GM18502 (cell line): ENCODE measurements around the gene SRSF8.
"Not testable (repeated sequence)": the region's sequence is repeated elsewhere in the genome, so short reads cannot be mapped to it uniquely, and the experiment has no call there.

Experiments used
- ATAC-seq: cut with Tn5 transposase; IDR thresholded peaks from one replicate; pipeline ENCODE4 v1.9.1; 2021; ENCODE audit warnings: mild to moderate bottlenecking; ENCODE audit not compliant: unreplicated experiment, poor library complexity

SRSF8 gene

GRCh38 chr11:95066716-95067038, at the start of gene SRSF8:
TSS of gene SRSF8 (plus strand) at chr11:95066919. CDS start at chr11:95067227, 308 bp downstream.
- ATAC-seq = peak; percentile 51

- not testable (repeated sequence) for ATAC-seq
Observed at GRCh38 chr11:95021468-95021867, 45.3 kb upstream of the SRSF8 start.

DNA sequence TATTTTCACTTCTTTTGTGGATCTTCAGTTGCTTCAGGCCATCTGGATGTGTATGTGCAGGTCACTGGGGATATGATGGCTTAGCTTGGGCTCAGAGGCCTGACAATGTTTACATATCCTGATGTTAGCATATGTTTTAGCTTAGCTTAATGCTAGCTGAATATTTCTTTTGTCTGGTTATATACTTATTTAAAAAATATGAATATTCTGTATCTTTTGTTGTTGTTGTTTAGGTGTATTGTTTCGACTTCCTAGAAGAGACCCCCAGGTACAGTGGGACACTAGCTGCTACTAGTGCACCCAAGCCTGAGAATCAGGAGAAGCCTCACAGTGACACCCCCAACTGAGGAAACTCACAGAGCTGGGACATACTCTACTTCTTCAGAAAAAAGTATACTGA, 41.8 kb upstream of the SRSF8 start, which contains the start of gene KDM4E:
Gene KDM4E (plus strand): TSS at position 301 of the 400 bp plus-strand sequence. CDS start 300 bp downstream, outside the sequence.
- no peak for ATAC-seq

DNA sequence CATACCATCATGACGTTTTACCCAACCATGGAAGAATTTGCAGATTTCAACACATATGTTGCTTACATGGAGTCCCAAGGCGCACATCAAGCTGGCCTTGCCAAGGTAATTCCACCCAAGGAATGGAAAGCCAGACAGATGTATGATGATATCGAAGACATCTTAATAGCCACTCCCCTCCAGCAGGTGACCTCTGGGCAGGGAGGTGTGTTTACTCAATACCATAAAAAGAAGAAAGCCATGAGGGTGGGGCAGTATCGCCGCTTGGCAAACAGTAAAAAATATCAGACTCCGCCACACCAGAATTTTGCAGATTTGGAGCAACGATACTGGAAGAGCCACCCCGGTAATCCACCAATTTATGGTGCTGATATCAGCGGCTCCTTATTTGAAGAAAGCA, 41.1 kb upstream of the SRSF8 start:
- not testable (repeated sequence) for ATAC-seq

DNA sequence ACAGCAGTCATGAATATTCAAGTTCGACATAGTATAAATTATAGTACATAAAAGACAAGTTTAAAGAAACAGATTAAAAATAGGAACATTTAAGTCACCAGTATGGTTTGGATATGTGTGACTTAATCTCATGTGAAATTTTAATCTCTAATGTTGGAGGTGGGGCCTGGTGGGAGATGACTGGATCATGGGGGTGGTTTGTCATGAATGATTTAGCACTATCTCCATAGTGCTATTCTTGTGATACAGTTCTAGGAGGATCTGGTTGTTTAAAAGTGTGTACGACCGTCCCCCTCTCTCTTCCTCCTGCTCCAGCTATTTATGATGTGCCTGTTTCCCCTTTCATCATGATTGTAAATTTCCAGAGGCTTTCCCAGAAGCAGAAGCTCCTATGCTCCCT, 38.4 kb upstream of the SRSF8 start:
- no peak for ATAC-seq

- no peak for ATAC-seq
Observed at GRCh38 chr11:95033051-95033450, 33.7 kb upstream of the SRSF8 start.

GRCh38 chr11:95035316-95035715, 31.4 kb upstream of the SRSF8 start:
- ATAC-seq = no peak

- not testable (repeated sequence) for ATAC-seq
Observed at GRCh38 chr11:95037356-95038035, 29.2 kb upstream of the SRSF8 start.

- ATAC-seq = no peak
Observed at GRCh38 chr11:95042239-95042638, 24.5 kb upstream of the SRSF8 start.

DNA sequence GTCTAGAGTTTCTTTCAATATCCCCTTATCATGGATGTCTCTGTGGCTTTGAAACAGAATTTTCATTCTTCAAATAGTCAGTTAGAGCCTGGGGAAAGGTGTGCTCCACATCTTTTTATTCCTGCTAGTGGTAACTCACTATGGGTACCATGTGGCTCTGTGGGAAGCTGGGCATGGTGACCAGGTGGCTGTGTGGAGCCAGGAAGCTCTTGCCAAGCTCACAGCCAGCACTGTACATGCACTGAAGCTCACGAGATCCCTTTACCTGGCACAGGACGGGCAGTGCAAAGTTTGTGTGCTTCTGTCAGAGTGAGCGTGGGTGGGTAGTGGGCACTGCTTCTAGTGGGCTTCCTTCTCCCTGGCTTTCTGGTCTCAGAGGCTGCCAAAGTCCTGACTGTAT, 23.8 kb upstream of the SRSF8 start:
- ATAC-seq = no peak

DNA sequence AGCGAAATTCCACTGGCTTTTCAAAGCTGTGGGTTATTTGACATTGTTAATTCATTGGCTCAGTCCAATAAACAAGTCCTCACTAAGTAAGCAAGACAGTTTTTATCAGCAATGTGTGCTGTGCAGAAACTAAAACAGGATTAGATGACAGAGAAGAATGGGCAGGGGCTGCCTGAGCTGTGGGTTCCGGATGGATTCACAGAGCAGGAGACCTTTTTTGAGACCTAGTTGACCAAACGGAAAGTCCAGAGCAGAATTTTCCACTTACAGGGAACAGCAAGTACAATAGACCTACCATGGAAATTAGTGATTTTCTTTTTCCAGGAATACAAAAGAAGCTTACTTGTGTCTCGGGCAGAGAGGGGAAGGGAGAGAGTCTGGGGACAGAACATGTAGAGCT, 22.7 kb upstream of the SRSF8 start:
- ATAC-seq = no peak

DNA sequence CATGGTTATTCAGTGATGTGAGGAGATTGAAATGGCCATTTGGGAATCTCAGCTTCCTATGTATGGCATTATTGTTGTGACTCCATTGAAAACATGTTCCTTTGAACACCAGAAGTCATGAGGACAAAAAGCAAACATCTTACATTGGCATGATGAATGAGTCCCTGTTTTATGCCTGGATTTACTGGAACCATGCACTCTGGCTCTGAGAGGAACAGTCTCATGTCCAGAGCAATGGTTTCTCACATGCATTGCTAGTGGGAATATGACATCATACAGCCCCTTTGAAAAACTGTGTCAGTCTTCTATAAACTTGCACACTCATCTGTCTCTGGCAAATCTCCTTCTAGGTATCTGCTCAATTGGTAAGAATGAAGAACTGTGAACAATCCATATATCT, 20.9 kb upstream of the SRSF8 start:
- no peak for ATAC-seq

GRCh38 chr11:95049122-95049521, 17.6 kb upstream of the SRSF8 start, which contains the start of gene KDM4F:
TSS of gene KDM4F (plus strand) at chr11:95049422.
- ATAC-seq = not testable (repeated sequence)

DNA sequence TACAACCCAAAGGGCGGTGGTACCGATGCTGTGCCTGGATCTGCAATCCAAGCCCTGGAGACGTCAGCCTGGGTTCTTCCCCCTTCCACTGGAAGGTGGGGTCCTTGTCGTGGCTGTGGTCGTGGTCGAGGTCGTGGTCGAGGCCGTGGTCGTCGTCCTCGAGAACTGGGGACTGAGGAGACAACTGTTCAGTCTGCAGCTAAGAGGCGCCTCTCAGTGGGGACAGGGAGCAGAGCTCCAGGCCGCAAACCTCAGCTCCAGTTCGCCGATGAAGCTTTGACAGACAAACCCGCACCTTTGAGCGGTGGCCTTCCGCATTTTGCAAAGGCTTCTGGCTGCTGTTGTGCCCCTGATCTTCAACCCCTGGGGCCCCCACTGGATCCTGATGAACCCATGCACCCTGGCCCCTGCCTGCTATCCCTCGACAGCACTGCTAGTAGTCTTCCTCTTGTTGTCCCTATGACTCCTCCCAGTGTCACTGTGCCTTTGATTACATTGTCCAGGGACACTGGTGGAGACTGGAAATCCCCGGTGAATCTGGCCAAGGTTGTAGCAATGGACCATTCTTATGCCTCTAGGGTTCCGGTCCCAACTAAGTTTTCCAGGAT, 16.0 kb upstream of the SRSF8 start:
- no peak for ATAC-seq

- ATAC-seq = no peak
Observed at GRCh38 chr11:95054356-95054755, 12.4 kb upstream of the SRSF8 start.

GRCh38 chr11:95055283-95055897, 11.3 kb upstream of the SRSF8 start:
- ATAC-seq = peak; percentile 99

- no peak for ATAC-seq
Observed at GRCh38 chr11:95057959-95058358, 8.8 kb upstream of the SRSF8 start.

- ATAC-seq = no peak
Observed at GRCh38 chr11:95058621-95059020, 8.1 kb upstream of the SRSF8 start.

- ATAC-seq = no peak
Observed at GRCh38 chr11:95059046-95059445, 7.7 kb upstream of the SRSF8 start.

DNA sequence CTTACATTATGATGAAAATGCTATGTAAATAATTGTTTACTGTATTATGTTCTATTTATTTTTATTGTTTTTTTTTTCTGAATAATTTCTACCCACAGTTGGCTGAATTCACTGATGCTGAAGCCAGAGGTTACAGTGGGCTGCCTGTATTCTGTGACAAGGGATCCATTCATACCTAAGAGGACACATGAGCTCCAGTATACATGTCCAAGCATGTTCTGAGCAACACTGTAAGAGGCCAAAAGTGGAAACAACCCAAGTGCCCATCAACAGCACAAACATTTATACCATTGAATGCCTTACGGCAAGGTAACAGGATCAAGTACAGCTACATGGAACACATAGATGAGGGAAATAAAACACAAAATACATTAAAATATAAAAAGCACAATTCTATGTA, 1.4 kb upstream of the SRSF8 start:
- no peak for ATAC-seq

- ATAC-seq = peak; percentile 70
Observed at GRCh38 chr11:95067039-95067840, 521 bp downstream of the SRSF8 start.
